Prostate gland (tissue), 2 donors: ENCODE measurements around the gene FYTTD1.

Experiments
- POLR2A ChIP-seq: fragments of 450-650 bp; IDR thresholded peaks from one replicate; pipeline ENCODE4 v1.6.1; 2016; ENCODE audit warnings: antibody characterized with exemption, mild to moderate bottlenecking
- TF ChIP-seq, protein P1 (sequence below), 4 experiments: fragments of 200-600 bp in 2 of 4; fragments of 450-650 bp in 2 of 4; sonication (generic) in 2 of 4; IDR thresholded peaks; 1 replicate in 3 of 4; 2 replicates in 1 of 4; pipeline ENCODE4 v1.5.1; 2016 to 2019; ENCODE audit warnings: antibody characterized with exemption in 4 of 4, mild to moderate bottlenecking in 2 of 4, moderate library complexity in 2 of 4

DNA sequence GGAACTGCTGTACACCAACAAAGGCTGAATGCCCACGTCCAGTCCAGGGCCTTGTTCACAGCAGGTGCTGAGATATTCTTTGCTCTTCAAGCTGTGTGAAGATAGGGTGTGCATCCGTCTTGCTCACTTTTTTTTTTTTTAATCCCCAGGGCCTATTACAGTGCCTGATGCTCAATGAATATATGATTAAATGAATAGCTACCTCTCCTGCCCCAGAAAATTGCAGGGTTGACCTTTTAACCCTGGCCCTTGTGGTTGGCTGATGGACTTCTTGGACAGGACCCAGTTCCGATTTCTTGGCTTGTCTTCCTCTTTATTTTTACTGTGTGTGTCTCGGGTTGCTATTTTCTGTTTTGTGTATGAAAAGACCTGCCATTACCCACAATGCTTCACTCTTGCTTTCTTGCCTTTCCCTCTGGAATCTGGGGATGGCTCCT lies 2.9 kb upstream of the FYTTD1 start:
- TF ChIP-seq POLR2A: no peak
- TF ChIP-seq, protein P1, sequence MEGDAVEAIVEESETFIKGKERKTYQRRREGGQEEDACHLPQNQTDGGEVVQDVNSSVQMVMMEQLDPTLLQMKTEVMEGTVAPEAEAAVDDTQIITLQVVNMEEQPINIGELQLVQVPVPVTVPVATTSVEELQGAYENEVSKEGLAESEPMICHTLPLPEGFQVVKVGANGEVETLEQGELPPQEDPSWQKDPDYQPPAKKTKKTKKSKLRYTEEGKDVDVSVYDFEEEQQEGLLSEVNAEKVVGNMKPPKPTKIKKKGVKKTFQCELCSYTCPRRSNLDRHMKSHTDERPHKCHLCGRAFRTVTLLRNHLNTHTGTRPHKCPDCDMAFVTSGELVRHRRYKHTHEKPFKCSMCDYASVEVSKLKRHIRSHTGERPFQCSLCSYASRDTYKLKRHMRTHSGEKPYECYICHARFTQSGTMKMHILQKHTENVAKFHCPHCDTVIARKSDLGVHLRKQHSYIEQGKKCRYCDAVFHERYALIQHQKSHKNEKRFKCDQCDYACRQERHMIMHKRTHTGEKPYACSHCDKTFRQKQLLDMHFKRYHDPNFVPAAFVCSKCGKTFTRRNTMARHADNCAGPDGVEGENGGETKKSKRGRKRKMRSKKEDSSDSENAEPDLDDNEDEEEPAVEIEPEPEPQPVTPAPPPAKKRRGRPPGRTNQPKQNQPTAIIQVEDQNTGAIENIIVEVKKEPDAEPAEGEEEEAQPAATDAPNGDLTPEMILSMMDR (IDR thresholded peaks at IDR 0.05): no peak
